GM12878 (cell line): ENCODE data around the gene CRYAA. TPM values are rescaled to one million over a fixed set of nuclear protein-coding genes. Genes with fewer than 3 reads are reported as not detected.

Source experiments
- ATAC-seq: fragments of 200-7000 bp; cut with Tn5 transposase; 3 replicates; pipeline ENCODE4 v1.9.1; 2020; ENCODE audit warnings: mild to moderate bottlenecking, moderate library complexity
- BruUV-seq: library from RNA; stranded (reverse); fragments of 400-500 nt; replicated peaks from 2 replicates; lab custom pipeline; 2021; lab: Mats Ljungman, UMichigan
- CTCF ChIA-PET: fragments of 300-600 bp; sonication (Branson Sonifier 250); formaldehyde crosslinking; extraction: SDS; loops from one replicate; lab custom pipeline; 2021; ENCODE audit warnings: inconsistent platforms; lab: Yijun Ruan, JAX
- POLR2A ChIA-PET: fragments of 350-600 bp; formaldehyde crosslinking; extraction: SDS; loops from one replicate; lab custom pipeline; 2021; ENCODE audit warnings: inconsistent platforms; lab: Charles Lee
- RAD21 ChIA-PET: fragments of 300-600 bp; sonication (Branson Sonifier 250); formaldehyde crosslinking; loops from one replicate; lab custom pipeline; 2023; ENCODE audit warnings: antibody characterized with exemption; ENCODE audit not compliant: unreplicated experiment; lab: Charles Lee
- SMC1A ChIA-PET: fragments of 300-600 bp; sonication (Branson Sonifier 250); formaldehyde crosslinking; loops from one replicate; lab custom pipeline; 2023; ENCODE audit not compliant: unreplicated experiment, uncharacterized antibody; lab: Charles Lee
- DNase-seq: peaks from one replicate; pipeline ENCODE4 v3.0.0-alpha.2; 2011; ENCODE audit warnings: low read depth, low spot score
- FAIRE-seq: peaks from 3 replicates; lab custom pipeline; 2011; peaks lifted over from hg19 to GRCh38; lab: Jason Lieb, UNC
- H2AFZ ChIP-seq: 2 replicates; pipeline ENCODE4 v1.6.0; 2011; ENCODE audit warnings: low read depth, low read length, control low read depth; ENCODE audit not compliant: control insufficient read depth
- H3K27ac ChIP-seq: 2 replicates; pipeline ENCODE4 v1.5.1; 2011; ENCODE audit warnings: control low read depth; ENCODE audit not compliant: control insufficient read depth, insufficient read depth
- H3K27me3 ChIP-seq, 2 experiments: replicated peaks in 1 of 2; 2 replicates each; pipeline versions ENCODE4 v1.6.0 to v1.6.1; 2011; ENCODE audit warnings: low read length in 1 of 2; ENCODE audit not compliant: control insufficient read depth in 2 of 2, insufficient read depth in 2 of 2
- H3K36me3 ChIP-seq, 2 experiments: 2 replicates each; pipeline ENCODE4 v1.5.1; 2011; ENCODE audit warnings: low read length in 1 of 2; ENCODE audit not compliant: control insufficient read depth in 2 of 2, insufficient read depth in 2 of 2
- H3K4me1 ChIP-seq: 2 replicates; pipeline ENCODE4 v1.6.1; 2011; ENCODE audit warnings: mild to moderate bottlenecking, low read length, moderate library complexity, mixed read lengths; ENCODE audit not compliant: control insufficient read depth, insufficient read depth
- H3K4me2 ChIP-seq: 2 replicates; pipeline ENCODE4 v1.6.0; 2011; ENCODE audit warnings: control low read depth; ENCODE audit not compliant: control insufficient read depth, insufficient read depth
- H3K4me3 ChIP-seq: fragments of 200-600 bp; sonication (generic); 2 replicates; pipeline ENCODE4 v1.5.1; 2016
- H3K79me2 ChIP-seq: 2 replicates; pipeline ENCODE4 v1.6.0; 2011; ENCODE audit warnings: low read length; ENCODE audit not compliant: control insufficient read depth, insufficient read depth
- H3K9ac ChIP-seq: 2 replicates; pipeline ENCODE4 v1.8.0; 2011; ENCODE audit warnings: low read length, control low read depth, mixed read lengths; ENCODE audit not compliant: control insufficient read depth, insufficient read depth
- H3K9me3 ChIP-seq: replicated peaks from 3 replicates; pipeline ENCODE4 v1.5.1; 2011; ENCODE audit warnings: mild to moderate bottlenecking, low read length; ENCODE audit not compliant: control insufficient read depth, insufficient read depth
- H4K20me1 ChIP-seq: 2 replicates; pipeline ENCODE4 v1.6.0; 2011; ENCODE audit not compliant: control insufficient read depth, insufficient read depth
- ASH2L ChIP-seq: fragments of 300-600, 200-600 bp; sonication (generic); IDR thresholded peaks from 2 replicates; pipeline ENCODE4 v1.6.1; 2017; ENCODE audit warnings: low read depth, mild to moderate bottlenecking, borderline replicate concordance
- CREB1 ChIP-seq: IDR thresholded peaks from 2 replicates; pipeline ENCODE4 v1.6.1; 2012; ENCODE audit warnings: low read depth, mild to moderate bottlenecking, inconsistent platforms
- CREM ChIP-seq: IDR thresholded peaks from 2 replicates; pipeline ENCODE4 v1.6.1; 2014; ENCODE audit warnings: antibody characterized with exemption, low read depth
- GATAD2B ChIP-seq: fragments of 450-650 bp; conservative IDR thresholded peaks from 2 replicates; pipeline ENCODE4 v1.6.1; 2017; ENCODE audit warnings: low read depth, mild to moderate bottlenecking, moderate library complexity
- JUND ChIP-seq: IDR thresholded peaks from 2 replicates; pipeline ENCODE4 v1.6.1; 2012; ENCODE audit warnings: low read depth, mild to moderate bottlenecking, low read length, improper control_type of control experiment, moderate library complexity
- MYB ChIP-seq: fragments of 150-350 bp; IDR thresholded peaks from 2 replicates; pipeline ENCODE4 v1.6.1; 2014; ENCODE audit warnings: mild to moderate bottlenecking, low read depth, low read length, borderline replicate concordance
- RBBP5 ChIP-seq: fragments of 200-600 bp; sonication (generic); conservative IDR thresholded peaks from 2 replicates; pipeline ENCODE4 v1.6.1; 2016
- SRF ChIP-seq, 2 experiments: IDR thresholded peaks; 2 replicates each; pipeline ENCODE4 v1.6.1; 2011; ENCODE audit warnings: low read depth in 2 of 2, low read length in 2 of 2, mild to moderate bottlenecking in 1 of 2, moderate library complexity in 1 of 2
- WGBS: methylation state at CpG from one replicate; pipeline ENCODE4 v1.1.6; 2016; ENCODE audit warnings: low lambda C conversion rate; ENCODE audit not compliant: insufficient replicate concordance, insufficient coverage; ENCODE audit errors: missing lambda C conversion rate; 5-methylcytosine and 5-hydroxymethylcytosine counted together
- in situ Hi-C: fragments of 300-500 bp; cut with MboI; formaldehyde crosslinking; loops from 9 replicates; pipeline ENCODE4 v1.14.3; 2018; ENCODE audit warnings: mixed read lengths
- intact Hi-C: fragments of 100-400 bp; cut with micrococcal nuclease; formaldehyde crosslinking; loops from one replicate; pipeline ENCODE4 v1.14.2; 2022; ENCODE audit not compliant: unreplicated experiment
- polyA plus RNA-seq, 11 experiments: library from polyadenylated mRNA; depleted of rRNA in 4 of 11; unstranded in 6 of 11; stranded (reverse) in 5 of 11; fragments of >200 nt; fragmentation: Nextera tagmentation in 4 of 11; fragmentation: Illumina TruSeq in 1 of 11; extraction: Ambion mirVana in 4 of 11; extraction: Trizol in 1 of 11; gene quantifications; 1 replicate in 1 of 11; 2 replicates in 10 of 11; pipeline versions ENCODE4 v1.2.1 to v1.2.3, GENCODE V29; 2011 to 2016; ENCODE audit warnings: inconsistent platforms in 2 of 11, missing spikeins in 2 of 11, low read depth in 1 of 11
- total RNA-seq, 4 experiments: library from RNA; depleted of rRNA in 3 of 4; stranded (reverse); fragments of >200 nt in 3 of 4; fragmentation: Illumina TruSeq in 1 of 4; extraction: Trizol in 1 of 4; gene quantifications; 2 replicates each; pipeline versions ENCODE4 v1.2.1 to v1.2.3, GENCODE V29; 2013 to 2021
- TF ChIP-seq, protein P1 (sequence below): IDR thresholded peaks from 2 replicates; pipeline ENCODE4 v1.6.1; 2011; ENCODE audit warnings: borderline replicate concordance, low read depth, mild to moderate bottlenecking, moderate library complexity, low read length; ENCODE audit not compliant: insufficient read depth, poor library complexity, severe bottlenecking

The CRYAA gene
- total and polyA plus RNA-seq, 10 of the 15 experiments (the other 5 are each of a cell fraction or from before 2014, with no cell fraction given), result not detected

DNA sequence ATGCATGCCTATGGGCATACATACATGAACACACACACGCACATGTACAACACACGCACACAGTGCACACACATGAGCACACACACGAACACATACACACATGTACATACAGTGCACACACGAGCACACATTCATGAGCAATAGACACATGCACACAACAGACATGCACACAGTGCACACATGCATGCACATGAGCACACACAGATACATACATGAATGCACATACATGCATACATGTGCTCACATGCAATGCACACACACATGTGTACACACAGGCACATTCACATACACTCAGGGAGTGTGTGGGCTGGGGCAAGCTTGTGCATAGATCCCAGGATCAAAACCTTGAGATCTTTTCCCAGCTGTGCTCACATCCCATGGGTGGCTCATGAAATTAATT, 18.9 kb downstream of the CRYAA start:
- no peaks in the 10 kb centered on the region for H3K36me3 ChIP-seq
- 40% methylated on average over 4 of the region's 4 CpGs for WGBS
- no peak for FAIRE-seq
- no peak overlapping the region for H3K4me2 ChIP-seq
- H3K4me1 ChIP-seq, result no peaks in the 10 kb centered on the region
- BruUV-seq, result no TSS peak
- no peak overlapping the region for H3K4me3 ChIP-seq
- ChIA-PET RAD21 (no interaction called here), SMC1A (no interaction called here), POLR2A (no interaction called here), CTCF (no interaction called here)
- H3K79me2 ChIP-seq, result no peaks in the 10 kb centered on the region
- in situ Hi-C loops (no loop called here), intact Hi-C loops (no loop called here)
- no peaks in the 10 kb centered on the region for H4K20me1 ChIP-seq
- no peak for DNase-seq
- H3K27ac ChIP-seq, result no peak overlapping the region
- H3K27me3 ChIP-seq, result no peaks in the 10 kb centered on the region; a peak in 1 of 4 replicates
- no peak for ATAC-seq
- no peak overlapping the region for H2AFZ ChIP-seq
- no peak for TF ChIP-seq CREB1
- no peak for TF ChIP-seq SRF (IDR thresholded peaks at IDR 0.05; ENCODE audit: low read depth in 2 of 2, low read length in 2 of 2)
- no peak for TF ChIP-seq ASH2L
- no peak for TF ChIP-seq RBBP5
- TF ChIP-seq, protein P1, sequence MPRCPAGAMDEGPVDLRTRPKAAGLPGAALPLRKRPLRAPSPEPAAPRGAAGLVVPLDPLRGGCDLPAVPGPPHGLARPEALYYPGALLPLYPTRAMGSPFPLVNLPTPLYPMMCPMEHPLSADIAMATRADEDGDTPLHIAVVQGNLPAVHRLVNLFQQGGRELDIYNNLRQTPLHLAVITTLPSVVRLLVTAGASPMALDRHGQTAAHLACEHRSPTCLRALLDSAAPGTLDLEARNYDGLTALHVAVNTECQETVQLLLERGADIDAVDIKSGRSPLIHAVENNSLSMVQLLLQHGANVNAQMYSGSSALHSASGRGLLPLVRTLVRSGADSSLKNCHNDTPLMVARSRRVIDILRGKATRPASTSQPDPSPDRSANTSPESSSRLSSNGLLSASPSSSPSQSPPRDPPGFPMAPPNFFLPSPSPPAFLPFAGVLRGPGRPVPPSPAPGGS, result peak; percentile 61
- H3K9ac ChIP-seq, result no peak overlapping the region
- no peaks in the 10 kb centered on the region for H3K9me3 ChIP-seq

DNA sequence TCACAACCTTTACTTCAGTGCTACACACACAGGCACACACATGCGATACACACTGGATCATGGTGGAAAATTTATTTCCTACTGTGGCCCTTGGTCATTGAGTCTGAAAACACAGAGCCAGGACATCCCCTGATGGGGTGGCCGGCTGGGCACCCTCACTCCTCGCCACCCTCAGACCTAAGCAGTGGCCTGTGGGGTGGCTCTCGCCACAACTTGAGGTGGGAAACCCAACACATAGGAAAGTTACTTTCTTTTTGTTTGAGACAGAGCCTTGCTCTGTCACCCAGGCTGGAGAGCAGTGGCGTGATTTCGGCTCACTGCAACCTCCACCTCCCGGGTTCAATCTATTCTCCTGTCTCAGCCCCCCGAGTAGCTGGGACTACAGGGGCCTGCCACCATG, 19.4 kb downstream of the CRYAA start:
- Histone ChIP-seq H2AFZ (no peak overlapping the region), H4K20me1 (no peaks in the 10 kb centered on the region), H3K79me2 (no peaks in the 10 kb centered on the region), H3K4me3 (no peak overlapping the region), H3K36me3 (no peaks in the 10 kb centered on the region), H3K9ac (no peak overlapping the region), H3K27me3 (no peaks in the 10 kb centered on the region; a peak in 1 of 4 replicates), H3K4me1 (no peaks in the 10 kb centered on the region; the same call in 1 of the 2 replicates), H3K4me2 (no peak overlapping the region), H3K27ac (no peak overlapping the region), H3K9me3 (no peaks in the 10 kb centered on the region)
- FAIRE-seq (no peak), DNase-seq (no peak), ATAC-seq (no peak)
- CTCF ChIA-PET, result no interaction called here
- WGBS, result 60% methylated on average over 8 of the region's 8 CpGs
- intact Hi-C loops, result no loop called here
- SMC1A ChIA-PET, result no interaction called here
- no TSS peak for BruUV-seq
- RAD21 ChIA-PET, result no interaction called here
- POLR2A ChIA-PET, result no interaction called here
- TF ChIP-seq JUND, result no peak
- no peak for TF ChIP-seq GATAD2B
- no peak for TF ChIP-seq RBBP5
- no peak for TF ChIP-seq CREM
- no peak for TF ChIP-seq MYB
- in situ Hi-C loops, result no loop called here
